KOPT-K1 (cell line): ENCODE results near the gene IER5.
"Not testable (repeated sequence)": the region's sequence is repeated elsewhere in the genome, so short reads cannot be mapped to it uniquely, and the experiment has no call there.

Experiments used
- H3K27ac ChIP-seq: fragments of 200-600 bp; sonication (generic); 2 replicates; pipeline ENCODE4 v1.5.1; 2016; ENCODE audit warnings: antibody characterized with exemption, mild to moderate bottlenecking, low read depth, low read length; ENCODE audit not compliant: poor library complexity, severe bottlenecking
- H3K36me3 ChIP-seq: fragments of 200-600 bp; sonication (generic); 2 replicates; pipeline ENCODE4 v1.5.1; 2017; ENCODE audit warnings: antibody characterized with exemption, mild to moderate bottlenecking, low read length, moderate library complexity; ENCODE audit not compliant: insufficient read depth
- H3K9me3 ChIP-seq: fragments of 200-600 bp; sonication (generic); 2 replicates; pipeline ENCODE4 v1.5.1; 2017; ENCODE audit warnings: antibody characterized with exemption, low read length, mild to moderate bottlenecking; ENCODE audit not compliant: insufficient read depth, poor library complexity, severe bottlenecking

Gene IER5

DNA sequence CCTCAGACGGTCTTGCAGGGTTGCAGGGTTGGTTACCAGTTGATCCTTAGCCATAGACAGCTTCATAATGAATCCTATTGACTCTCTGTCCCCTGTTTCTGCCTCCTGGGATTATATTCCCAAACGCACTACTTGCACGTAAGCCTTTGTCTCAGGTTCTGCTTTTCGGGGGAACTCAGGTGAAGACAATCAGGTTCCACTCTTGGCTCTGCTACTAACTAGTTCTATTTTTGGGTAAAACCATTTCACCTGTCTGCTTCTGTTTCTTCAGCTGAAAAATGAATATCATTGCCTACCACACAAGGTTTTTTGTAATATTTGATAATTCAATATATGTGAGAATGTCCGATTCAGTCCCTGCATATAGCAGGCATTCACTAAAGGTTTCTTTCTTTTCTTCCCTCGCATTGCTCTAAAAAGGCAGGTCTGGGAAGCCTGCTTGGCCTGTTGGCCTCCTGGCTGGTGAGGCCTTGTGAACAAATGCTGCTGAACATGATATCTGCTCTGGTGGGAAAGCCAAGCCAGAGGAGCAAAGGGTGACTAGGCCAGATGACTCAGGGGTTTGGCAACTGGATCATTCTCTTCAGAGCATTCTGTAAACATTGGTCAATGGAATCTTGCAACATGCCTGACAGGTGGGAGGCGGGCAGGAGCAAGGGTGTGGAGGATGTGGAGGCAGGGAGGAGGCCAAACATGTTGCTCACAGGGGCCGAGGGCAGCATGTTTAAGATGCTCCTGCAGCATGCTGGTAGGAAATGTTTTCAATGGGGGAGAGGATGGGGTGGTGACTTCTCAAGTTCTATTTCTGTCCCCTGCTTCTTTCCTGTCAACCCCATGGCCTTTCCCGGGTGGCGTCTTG, 23.8 kb downstream of the IER5 start:
- H3K27ac ChIP-seq = no peak overlapping the region

DNA sequence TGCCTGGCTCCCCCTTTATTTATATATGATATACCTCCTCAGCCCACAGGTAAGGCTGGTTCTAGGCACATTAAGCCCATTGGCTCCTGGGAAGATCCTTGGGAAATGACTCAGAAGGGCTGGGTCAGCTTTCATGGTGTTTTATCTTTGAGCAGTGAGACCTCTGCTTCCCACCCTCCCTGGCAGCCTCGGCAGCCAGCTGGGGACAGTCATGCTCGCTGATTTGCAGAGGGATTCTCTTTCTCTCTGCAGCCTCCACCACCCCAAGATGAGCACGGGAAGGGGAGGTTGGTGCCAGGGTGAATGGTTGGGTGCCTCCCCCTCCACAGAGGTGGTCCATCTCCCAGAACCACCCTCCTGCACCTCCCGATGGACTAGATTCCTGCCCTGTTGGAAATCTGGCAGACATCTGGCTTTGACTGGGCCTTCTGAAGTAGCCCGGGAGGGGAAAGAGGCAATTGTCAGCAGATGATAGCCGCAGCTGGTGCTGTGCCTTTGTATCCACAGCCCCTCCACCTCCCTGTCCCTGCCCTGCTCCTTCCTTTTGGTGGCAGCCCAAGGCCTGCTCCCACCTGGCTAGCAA, 24.6 kb downstream of the IER5 start:
- no peaks in the 10 kb centered on the region for H3K9me3 ChIP-seq
- no peak overlapping the region for H3K27ac ChIP-seq
- H3K36me3 ChIP-seq = no peaks in the 10 kb centered on the region

More for the DNA sequence above, 23.8 kb downstream of the IER5 start:
- no peaks in the 10 kb centered on the region for H3K9me3 ChIP-seq
- no peaks in the 10 kb centered on the region for H3K36me3 ChIP-seq

DNA sequence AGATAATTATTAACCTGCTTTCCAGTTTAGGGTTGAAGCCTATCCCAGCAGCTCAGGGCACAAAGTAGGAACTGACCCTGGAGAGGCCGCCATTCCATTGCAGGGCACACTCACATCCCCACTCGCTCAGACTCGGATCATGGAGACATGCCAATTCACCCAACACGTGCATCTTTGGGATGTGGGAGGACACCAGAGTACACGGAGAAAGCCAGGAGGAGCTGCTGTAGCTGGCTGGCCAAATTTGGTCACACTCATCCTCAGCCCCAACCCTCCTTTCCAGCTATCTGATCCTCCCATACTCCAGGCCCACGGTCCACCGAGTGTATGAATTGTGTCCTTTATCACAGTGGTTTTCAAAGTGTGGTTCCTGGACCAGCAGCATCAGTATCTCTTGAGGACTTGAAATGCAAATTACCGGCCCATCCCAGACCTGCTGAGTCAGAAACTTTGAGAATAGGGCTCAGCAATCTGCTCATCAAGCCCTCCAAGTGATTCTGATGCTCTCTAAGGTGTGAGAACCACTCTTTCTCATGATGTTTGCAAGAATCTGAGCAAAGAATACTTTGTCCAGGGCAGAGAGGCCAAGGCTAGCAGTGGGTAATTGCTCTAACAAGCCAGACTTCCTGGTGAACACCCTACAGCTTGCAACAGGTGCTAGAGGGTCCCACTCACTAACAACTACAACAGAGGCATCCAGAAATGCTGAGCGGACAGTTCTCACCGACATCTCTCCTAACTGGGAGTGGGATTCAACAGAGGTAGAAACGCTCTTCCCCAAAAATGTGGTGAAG, 26.3 kb downstream of the IER5 start:
- Histone ChIP-seq H3K9me3 (no peaks in the 10 kb centered on the region), H3K27ac (no peak overlapping the region), H3K36me3 (no peaks in the 10 kb centered on the region)

DNA sequence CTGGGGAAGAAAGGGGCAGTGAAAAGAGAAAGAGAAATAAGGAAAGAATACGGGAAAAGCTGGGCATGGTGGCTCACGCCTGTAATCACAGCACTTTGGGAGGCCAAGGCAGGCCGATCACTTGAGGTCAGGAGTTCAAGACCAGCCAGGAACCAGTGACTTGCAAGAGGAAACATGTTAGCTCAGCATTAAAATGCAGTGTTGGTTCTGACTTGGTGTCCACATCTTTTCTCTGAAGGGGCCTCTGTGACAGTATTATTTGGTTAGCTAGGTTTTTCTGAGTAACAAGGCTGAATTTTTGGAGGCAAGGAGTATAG, 26.8 kb downstream of the IER5 start:
- H3K36me3 ChIP-seq = no peaks in the 10 kb centered on the region
- no peaks in the 10 kb centered on the region for H3K9me3 ChIP-seq
- no peak overlapping the region for H3K27ac ChIP-seq

- H3K9me3 ChIP-seq, H3K27ac ChIP-seq, H3K36me3 ChIP-seq: not testable (repeated sequence)
Observed at GRCh38 chr1:181115971-181116370, 27.5 kb downstream of the IER5 start.

- Histone ChIP-seq H3K9me3 (no peaks in the 10 kb centered on the region), H3K27ac (no peak overlapping the region)
Observed at GRCh38 chr1:181116819-181117390, 28.4 kb downstream of the IER5 start.

GRCh38 chr1:181117648-181118449, 29.3 kb downstream of the IER5 start:
- no peaks in the 10 kb centered on the region for H3K36me3 ChIP-seq
- no peak overlapping the region for H3K27ac ChIP-seq
- H3K9me3 ChIP-seq = no peaks in the 10 kb centered on the region

More at GRCh38 chr1:181116819-181117390, 28.4 kb downstream of the IER5 start:
- H3K36me3 ChIP-seq = no peaks in the 10 kb centered on the region

- Histone ChIP-seq H3K9me3 (no peaks in the 10 kb centered on the region), H3K36me3 (no peaks in the 10 kb centered on the region), H3K27ac (no peak overlapping the region)
Observed at GRCh38 chr1:181119093-181119989, 30.8 kb downstream of the IER5 start.

DNA sequence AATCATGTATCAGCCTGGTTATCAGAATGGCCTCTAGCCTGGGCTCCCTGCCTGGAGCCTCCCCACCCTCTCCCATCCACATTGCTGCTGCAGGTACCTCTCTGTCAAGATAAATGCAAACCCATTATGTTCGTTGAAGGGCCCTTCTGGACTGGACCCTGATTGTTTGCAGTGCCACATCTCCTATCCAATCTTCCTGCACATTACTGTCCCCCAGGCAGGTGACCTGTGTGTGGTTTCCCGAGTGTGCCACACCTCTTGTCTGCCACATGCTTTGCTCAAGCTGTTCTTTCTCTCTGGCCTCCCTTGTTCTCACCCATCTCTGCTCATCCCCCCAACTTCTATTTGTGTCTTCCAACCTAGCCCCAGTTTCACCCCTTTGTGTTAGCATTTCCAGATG, 32.4 kb downstream of the IER5 start:
- no peaks in the 10 kb centered on the region for H3K36me3 ChIP-seq
- no peak overlapping the region for H3K27ac ChIP-seq
- H3K9me3 ChIP-seq = no peaks in the 10 kb centered on the region

DNA sequence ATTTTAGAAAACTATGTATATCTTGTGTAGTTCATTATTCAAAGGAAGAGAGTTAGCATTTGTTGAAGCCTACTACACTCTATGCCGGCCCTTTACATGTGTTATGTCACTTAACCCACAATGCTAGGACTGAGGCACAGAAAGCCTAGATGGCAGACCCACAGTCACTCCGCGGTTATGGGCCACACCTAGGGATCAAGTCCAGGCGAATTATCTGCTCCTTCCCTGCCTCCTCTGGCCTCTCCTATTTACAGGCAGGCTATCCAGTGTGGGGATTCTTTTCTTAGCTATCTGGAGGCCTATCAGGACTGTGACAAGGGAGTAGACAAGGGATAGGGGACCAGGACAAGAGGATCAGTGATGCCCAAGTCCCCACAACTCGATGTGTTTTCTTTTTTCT, 33.0 kb downstream of the IER5 start:
- H3K9me3 ChIP-seq = no peaks in the 10 kb centered on the region
- no peak overlapping the region for H3K27ac ChIP-seq
- H3K36me3 ChIP-seq = no peaks in the 10 kb centered on the region

DNA sequence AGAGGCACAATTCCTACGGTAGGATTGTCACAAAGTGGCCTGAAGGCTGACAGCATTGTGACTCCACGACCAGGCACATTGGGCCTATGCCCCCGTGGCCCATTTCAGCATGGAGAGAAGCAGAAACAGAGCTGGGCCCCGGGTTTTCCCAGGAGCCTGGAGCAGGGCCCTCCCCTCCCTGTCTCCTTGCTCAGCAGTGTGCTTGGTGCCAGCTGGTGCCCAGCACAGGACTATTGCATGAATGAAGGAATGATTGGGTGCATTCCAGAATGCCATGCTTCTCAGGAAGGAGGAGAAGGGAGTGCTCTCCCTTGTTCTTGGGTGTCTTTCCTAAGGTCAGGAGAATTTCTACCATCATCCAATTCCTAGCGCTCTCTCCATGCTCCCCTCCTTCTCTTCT, 33.7 kb downstream of the IER5 start:
- Histone ChIP-seq H3K27ac (no peak overlapping the region), H3K36me3 (no peaks in the 10 kb centered on the region), H3K9me3 (no peaks in the 10 kb centered on the region)

- Histone ChIP-seq H3K9me3 (no peaks in the 10 kb centered on the region), H3K36me3 (no peaks in the 10 kb centered on the region), H3K27ac (no peak overlapping the region)
Observed at GRCh38 chr1:181123173-181123572, 34.7 kb downstream of the IER5 start.

DNA sequence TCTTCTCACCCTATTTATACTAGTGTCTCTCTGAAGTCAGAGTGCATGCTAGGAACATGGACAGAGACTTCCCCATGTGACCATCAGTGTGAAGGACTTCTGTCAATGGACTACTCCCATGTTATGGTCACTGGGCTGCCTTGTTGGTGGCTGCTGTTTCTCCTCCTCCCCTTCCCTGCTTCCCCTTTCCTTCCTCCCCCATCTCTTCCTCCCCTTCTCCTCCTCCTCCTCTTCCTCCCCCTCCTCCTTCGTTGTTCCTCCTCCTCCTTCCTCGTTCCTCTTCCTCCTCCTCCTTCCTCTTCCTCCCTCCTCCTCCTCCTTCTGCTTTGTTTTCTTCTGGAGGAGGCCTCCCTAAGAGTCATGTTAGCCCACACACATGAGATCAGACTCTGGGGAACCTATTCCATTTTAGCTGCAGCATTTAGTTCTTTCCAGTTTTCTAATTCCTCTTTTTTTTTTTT, 35.8 kb downstream of the IER5 start:
- H3K36me3 ChIP-seq = no peaks in the 10 kb centered on the region
- no peak overlapping the region for H3K27ac ChIP-seq
- H3K9me3 ChIP-seq = no peaks in the 10 kb centered on the region

DNA sequence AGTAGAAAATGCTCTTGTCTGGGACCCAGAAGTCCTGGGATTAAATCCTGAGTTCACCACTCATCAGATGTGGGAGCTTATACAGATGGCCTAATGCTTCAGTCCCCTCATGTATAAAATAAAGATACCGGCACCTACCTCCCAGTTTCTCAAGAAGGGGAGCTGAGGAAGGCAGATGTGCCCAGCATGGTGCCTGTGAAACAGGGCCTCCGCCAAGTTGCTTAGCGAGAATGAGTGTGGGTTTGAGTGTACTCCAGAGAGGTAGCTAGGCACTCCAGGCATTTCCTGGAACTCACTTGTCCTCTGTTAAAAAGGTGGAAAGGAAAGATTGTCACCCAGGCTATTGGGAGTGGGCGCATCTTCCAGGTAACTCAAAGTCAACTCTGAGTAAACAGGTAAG, 37.8 kb downstream of the IER5 start:
- H3K36me3 ChIP-seq = no peaks in the 10 kb centered on the region
- H3K9me3 ChIP-seq = no peaks in the 10 kb centered on the region
- no peak overlapping the region for H3K27ac ChIP-seq
